ENCODE results near the gene ZG16. TPM values are rescaled to one million over a fixed set of nuclear protein-coding genes. Genes with fewer than 3 reads are reported as not detected.

Gene ZG16
- total RNA-seq, 2 experiments from 2014 or later, result not detected

- ChIA-PET CTCF (interaction anchor here (0.6 to 2.9 kb wide), 28 partner anchors 9 to 879 kb away, joined by 3 to 39 read pairs (median 4); partner anchors contain the start of genes KIF22, MAZ and TAOK2), POLR2A (interaction anchor here (0.6 to 2.6 kb wide), 8 partner anchors 9 to 720 kb away, joined by 3 to 36 read pairs (median 4); partner anchors contain the start of gene MAZ)
Measured at GRCh38 chr16:29815793-29816693, 38.0 kb downstream of the ZG16 start, which contains the start of gene PAGR1. Gene PAGR1 (plus strand): TSS chr16:29816152. CDS start chr16:29816526, 374 bp downstream.

GRCh38 chr16:29816694-29817441 is 38.8 kb downstream of the ZG16 start:
- ChIA-PET POLR2A (interaction anchor here (0.6 to 2.6 kb wide), 8 partner anchors 9 to 719 kb away, joined by 3 to 36 read pairs (median 6); partner anchors contain the start of gene MAZ), CTCF (interaction anchor here (0.6 to 2.9 kb wide), 21 partner anchors 8 to 878 kb away, joined by 3 to 39 read pairs (median 5); partner anchors contain the start of genes KIF22, MAZ, TAOK2 and TMEM219)
- H3K36me3 Mint-ChIP-seq (ENCODE audit: low read depth), result peaks cover 31% of the 10 kb centered on the region
- H3K4me3 Mint-ChIP-seq, result peak overlapping the region; percentile 84
- ATAC-seq, result peak; percentile 45
- H3K4me1 Mint-ChIP-seq, result peaks cover 55% of the 10 kb centered on the region
- DNase-seq, result peak; percentile 86
- intact Hi-C loops (cut with DNase I, micrococcal nuclease), result loop anchor here (1.0 to 10.0 kb wide), 14 partner anchors 8 to 562 kb away; partner anchors contain the start of genes CDIPT (in 2 of the 2), INO80E (in 2 of the 2), HIRIP3 (in 1 of the 2) and KIF22 (in 1 of the 2)
- H3K27me3 Mint-ChIP-seq, result no peaks in the 10 kb centered on the region
- H3K9me3 Mint-ChIP-seq (ENCODE audit: low read depth), result no peaks in the 10 kb centered on the region
- peak overlapping the region; percentile 97 for H3K27ac Mint-ChIP-seq

More at GRCh38 chr16:29815793-29816693, 38.0 kb downstream of the ZG16 start, which contains the start of gene PAGR1:
- H3K27me3 Mint-ChIP-seq, result no peaks in the 10 kb centered on the region
- peak within 1 kb of the TSS; percentile 97 for H3K27ac Mint-ChIP-seq
- ATAC-seq (peak; percentile 72), DNase-seq (peak; percentile 99)
- no peaks in the 10 kb centered on the region for H3K9me3 Mint-ChIP-seq (ENCODE audit: low read depth)
- H3K36me3 Mint-ChIP-seq (ENCODE audit: low read depth), result peaks cover 32% of the 10 kb centered on the region
- peaks cover 57% of the 10 kb centered on the region for H3K4me1 Mint-ChIP-seq
- peak within 1 kb of the TSS; percentile 84 for H3K4me3 Mint-ChIP-seq
- intact Hi-C loops (cut with DNase I, micrococcal nuclease), result loop anchor here (1.0 to 10.0 kb wide), 14 partner anchors 9 to 563 kb away; partner anchors contain the start of genes CDIPT (in 2 of the 2), INO80E (in 2 of the 2), KIF22 (in 2 of the 2) and HIRIP3 (in 1 of the 2)

- Mint-ChIP-seq H3K4me3 (peak overlapping the region; percentile 97), H3K36me3 (ENCODE audit: low read depth) (peaks cover 40% of the 10 kb centered on the region), H3K27me3 (no peaks in the 10 kb centered on the region), H3K4me1 (peaks cover 59% of the 10 kb centered on the region), H3K9me3 (ENCODE audit: low read depth) (no peaks in the 10 kb centered on the region), H3K27ac (peak overlapping the region; percentile 77)
- intact Hi-C loops (cut with DNase I, micrococcal nuclease), result loop anchor here in 1 of 2 experiments (10.0 kb wide), 1 partner anchor 177 kb away; the partner anchor contains the start of genes HIRIP3 and INO80E
- DNase-seq (peak; percentile 50), ATAC-seq (no peak)
- ChIA-PET CTCF (interaction anchor here (0.6 to 3.5 kb wide), 12 partner anchors 9 to 274 kb away, joined by 3 to 39 read pairs (median 4); partner anchors contain the start of genes KIF22, MAZ, TBX6 and TMEM219), POLR2A (interaction anchor here (0.6 to 0.9 kb wide), 2 partner anchors 8 to 108 kb away, joined by 5 to 16 read pairs; no protein-coding TSS in a partner anchor)
Measured at GRCh38 chr16:29818082-29818481, 40.0 kb downstream of the ZG16 start.

- POLR2A ChIA-PET, result interaction anchor here (2.0 kb wide), 1 partner anchor 12 kb away, joined by 7 read pairs; no protein-coding TSS in a partner anchor
- H3K27me3 Mint-ChIP-seq, result no peaks in the 10 kb centered on the region
Measured at GRCh38 chr16:29819506-29819905, 41.5 kb downstream of the ZG16 start.

GRCh38 chr16:29820271-29820701 is 42.2 kb downstream of the ZG16 start, which contains the start of gene MVP:
Gene MVP (plus strand): TSS chr16:29820462. CDS start chr16:29830550, 10,088 bp downstream.
- Mint-ChIP-seq H3K9me3 (ENCODE audit: low read depth) (no peaks in the 10 kb centered on the region), H3K27me3 (no peaks in the 10 kb centered on the region), H3K4me1 (peaks cover 68% of the 10 kb centered on the region), H3K4me3 (peak within 1 kb of the TSS; percentile 97), H3K27ac (peak within 1 kb of the TSS; percentile 95), H3K36me3 (ENCODE audit: low read depth) (peaks cover 44% of the 10 kb centered on the region)
- ATAC-seq, result peak; percentile 18
- POLR2A ChIA-PET, result interaction anchor here (0.7 to 2.0 kb wide), 2 partner anchors 12 to 28 kb away, joined by 3 to 7 read pairs; no protein-coding TSS in a partner anchor
- DNase-seq, result peak; percentile 80
- intact Hi-C loops (cut with DNase I, micrococcal nuclease), result no loop called here
- CTCF ChIA-PET, result interaction anchor here (0.7 to 3.5 kb wide), 8 partner anchors 8 to 120 kb away, joined by 3 to 23 read pairs (median 5); partner anchors contain the start of genes KIF22 and PRRT2

More at GRCh38 chr16:29819506-29819905, 41.5 kb downstream of the ZG16 start:
- peak overlapping the region; percentile 97 for H3K4me3 Mint-ChIP-seq
- ATAC-seq (no peak), DNase-seq (no peak)
- intact Hi-C loops (cut with DNase I, micrococcal nuclease), result loop anchor here in 1 of 2 experiments (10.0 kb wide), 1 partner anchor 175 kb away; the partner anchor contains the start of genes HIRIP3 and INO80E
- H3K4me1 Mint-ChIP-seq, result peaks cover 68% of the 10 kb centered on the region
- H3K36me3 Mint-ChIP-seq (ENCODE audit: low read depth), result peaks cover 41% of the 10 kb centered on the region
- CTCF ChIA-PET, result interaction anchor here (0.6 to 3.5 kb wide), 3 partner anchors 22 to 34 kb away, joined by 3 to 23 read pairs (median 4); no protein-coding TSS in a partner anchor
- no peaks in the 10 kb centered on the region for H3K9me3 Mint-ChIP-seq (ENCODE audit: low read depth)
- peak overlapping the region; percentile 95 for H3K27ac Mint-ChIP-seq

- no peaks in the 10 kb centered on the region for H3K9me3 Mint-ChIP-seq (ENCODE audit: low read depth)
- H3K27ac Mint-ChIP-seq, result peak overlapping the region; percentile 95
- intact Hi-C loops (cut with DNase I, micrococcal nuclease), result no loop called here
- H3K27me3 Mint-ChIP-seq, result no peaks in the 10 kb centered on the region
- DNase-seq, result peak; percentile 78
- CTCF ChIA-PET, result interaction anchor here (0.6 to 3.5 kb wide), 11 partner anchors 9 to 121 kb away, joined by 3 to 23 read pairs (median 6); partner anchors contain the start of genes KIF22 and PRRT2
- H3K36me3 Mint-ChIP-seq (ENCODE audit: low read depth), result peaks cover 44% of the 10 kb centered on the region
- peak overlapping the region; percentile 97 for H3K4me3 Mint-ChIP-seq
- ATAC-seq, result peak; percentile 31
- H3K4me1 Mint-ChIP-seq, result peaks cover 71% of the 10 kb centered on the region
- POLR2A ChIA-PET, result interaction anchor here (0.7 to 2.0 kb wide), 2 partner anchors 13 to 27 kb away, joined by 3 to 7 read pairs; no protein-coding TSS in a partner anchor
Measured at GRCh38 chr16:29820730-29821642, 42.9 kb downstream of the ZG16 start.

- Mint-ChIP-seq H3K9me3 (ENCODE audit: low read depth) (no peaks in the 10 kb centered on the region), H3K36me3 (ENCODE audit: low read depth) (peaks cover 44% of the 10 kb centered on the region), H3K27me3 (no peaks in the 10 kb centered on the region), H3K4me1 (peaks cover 78% of the 10 kb centered on the region), H3K4me3 (peak overlapping the region; percentile 97), H3K27ac (peak overlapping the region; percentile 95)
- ATAC-seq (no peak), DNase-seq (peak; percentile 6)
- ChIA-PET POLR2A (interaction anchor here (0.6 to 0.7 kb wide), 2 partner anchors 36 to 145 kb away, joined by 3 to 6 read pairs; no protein-coding TSS in a partner anchor), CTCF (interaction anchor here (0.9 to 3.2 kb wide), 5 partner anchors 23 to 122 kb away, joined by 3 to 17 read pairs (median 7); partner anchors contain the start of gene KIF22)
- intact Hi-C loops (cut with DNase I, micrococcal nuclease), result no loop called here
Measured at GRCh38 chr16:29821643-29822115, 43.6 kb downstream of the ZG16 start.

GRCh38 chr16:29824589-29825144 is 46.6 kb downstream of the ZG16 start:
- ChIA-PET CTCF (interaction anchor here (0.7 to 6.4 kb wide), 6 partner anchors 9 to 151 kb away, joined by 3 to 53 read pairs (median 5); partner anchors contain the start of gene PAGR1), POLR2A (interaction anchor here (0.6 to 4.5 kb wide), 6 partner anchors 8 to 647 kb away, joined by 3 to 25 read pairs (median 4); partner anchors contain the start of gene PAGR1)
- H3K4me1 Mint-ChIP-seq, result peaks cover 78% of the 10 kb centered on the region
- peak overlapping the region; percentile 91 for H3K27ac Mint-ChIP-seq
- no peaks in the 10 kb centered on the region for H3K9me3 Mint-ChIP-seq (ENCODE audit: low read depth)
- intact Hi-C loops (cut with DNase I, micrococcal nuclease), result loop anchor here (1.0 kb wide), 4 partner anchors 8 to 268 kb away; partner anchors contain the start of gene PAGR1 (in 1 of the 2)
- H3K27me3 Mint-ChIP-seq, result no peaks in the 10 kb centered on the region
- no peak for ATAC-seq
- H3K4me3 Mint-ChIP-seq, result peak overlapping the region; percentile 53
- peaks cover 24% of the 10 kb centered on the region for H3K36me3 Mint-ChIP-seq (ENCODE audit: low read depth)
- DNase-seq, result no peak
